IMR-90 (cell line): Measurements from ENCODE around the gene DOCK9. TPM values are rescaled to one million over a fixed set of nuclear protein-coding genes. Genes with fewer than 3 reads are reported as not detected.

Experiments used
- ATAC-seq: fragments of 200-7000 bp; cut with Tn5 transposase; 2 replicates; pipeline ENCODE4 v1.9.1; 2020; ENCODE audit warnings: low read depth, mild to moderate bottlenecking, moderate library complexity
- BruUV-seq: library from RNA; stranded (reverse); fragments of 400-500 nt; replicated peaks from 2 replicates; lab custom pipeline; 2021; lab: Mats Ljungman, UMichigan
- CTCF ChIA-PET: fragments of 300-600 bp; formaldehyde crosslinking; extraction: SDS; loops from one replicate; lab custom pipeline; 2021; ENCODE audit warnings: antibody characterized with exemption; lab: Yijun Ruan, JAX
- POLR2A ChIA-PET: fragments of 300-600 bp; sonication (Branson Sonifier 250); formaldehyde crosslinking; loops from one replicate; lab custom pipeline; 2022; ENCODE audit warnings: antibody characterized with exemption; ENCODE audit not compliant: unreplicated experiment; lab: Charles Lee
- DNase-seq: peaks from one replicate; pipeline ENCODE4 v3.0.0; 2013
- H2AFZ ChIP-seq: replicated peaks from 2 replicates; pipeline ENCODE3; 2013; ENCODE audit warnings: low read length, mild to moderate bottlenecking; ENCODE audit not compliant: poor library complexity
- H2AK5ac ChIP-seq: 2 replicates; pipeline ENCODE4 v1.6.1; 2013; ENCODE audit warnings: low read depth, low read length, inconsistent platforms
- H2AK9ac ChIP-seq: replicated peaks from 2 replicates; pipeline ENCODE3; 2013; ENCODE audit warnings: mild to moderate bottlenecking, low read depth, low read length, moderate library complexity; ENCODE audit not compliant: poor library complexity
- H2BK120ac ChIP-seq: 2 replicates; pipeline ENCODE4 v1.6.1; 2013; ENCODE audit warnings: low read depth, low read length, inconsistent platforms
- H2BK15ac ChIP-seq: 3 replicates; pipeline ENCODE4 v1.6.1; 2013; ENCODE audit warnings: low read depth, low read length, inconsistent platforms
- H2BK20ac ChIP-seq: 2 replicates; pipeline ENCODE4 v1.6.1; 2013; ENCODE audit warnings: low read depth, mild to moderate bottlenecking, inconsistent platforms, low read length, moderate library complexity
- H2BK5ac ChIP-seq: 2 replicates; pipeline ENCODE4 v1.6.1; 2013; ENCODE audit warnings: mild to moderate bottlenecking, low read depth, low read length, inconsistent platforms; ENCODE audit not compliant: poor library complexity, severe bottlenecking
- H3K14ac ChIP-seq: replicated peaks from 2 replicates; pipeline ENCODE4 v1.6.1; 2013; ENCODE audit warnings: low read depth, low read length, inconsistent platforms
- H3K18ac ChIP-seq: 2 replicates; pipeline ENCODE4 v1.6.1; 2013; ENCODE audit warnings: low read depth, low read length, control low read depth
- H3K23ac ChIP-seq: 2 replicates; pipeline ENCODE4 v1.6.1; 2013; ENCODE audit warnings: low read depth, low read length, inconsistent platforms
- H3K27ac ChIP-seq: 2 replicates; pipeline ENCODE4 v1.5.1; 2013; ENCODE audit warnings: mild to moderate bottlenecking, control low read depth, low read length; ENCODE audit not compliant: insufficient read depth
- H3K27me3 ChIP-seq: 2 replicates; pipeline ENCODE4 v1.6.1; 2013; ENCODE audit warnings: low read length; ENCODE audit not compliant: control insufficient read depth, insufficient read depth
- H3K36me3 ChIP-seq: 2 replicates; pipeline ENCODE4 v1.6.1; 2013; ENCODE audit warnings: low read length, mixed read lengths; ENCODE audit not compliant: control insufficient read depth, insufficient read depth
- H3K4ac ChIP-seq: 2 replicates; pipeline ENCODE4 v1.6.1; 2013; ENCODE audit warnings: low read depth, low read length, inconsistent platforms
- H3K4me1 ChIP-seq: 2 replicates; pipeline ENCODE4 v1.6.1; 2013; ENCODE audit warnings: low read length, mixed read lengths; ENCODE audit not compliant: control insufficient read depth, insufficient read depth
- H3K4me2 ChIP-seq: 2 replicates; pipeline ENCODE4 v1.6.1; 2013; ENCODE audit warnings: low read depth, mild to moderate bottlenecking, control low read depth, low read length, moderate library complexity
- H3K4me3 ChIP-seq: 2 replicates; pipeline ENCODE4 v1.5.1; 2013; ENCODE audit warnings: low read depth, mild to moderate bottlenecking, control low read depth, low read length, moderate library complexity; ENCODE audit not compliant: insufficient read depth
- H3K56ac ChIP-seq: 2 replicates; pipeline ENCODE4 v1.6.1; 2013; ENCODE audit warnings: low read length, inconsistent platforms; ENCODE audit not compliant: insufficient read depth; ENCODE audit errors: extremely low read depth
- H3K79me1 ChIP-seq, 2 experiments: 2 replicates each; pipeline ENCODE4 v1.6.1; 2013; ENCODE audit warnings: low read length in 2 of 2, inconsistent platforms in 1 of 2, low read depth in 1 of 2
- H3K9ac ChIP-seq: 2 replicates; pipeline ENCODE4 v1.6.1; 2013; ENCODE audit warnings: low read depth, low read length, control low read depth
- H3K9me1 ChIP-seq: 2 replicates; pipeline ENCODE4 v1.6.1; 2013; ENCODE audit warnings: low read length, inconsistent platforms; ENCODE audit not compliant: insufficient read depth
- H3K9me3 ChIP-seq: 2 replicates; pipeline ENCODE4 v1.6.1; 2013; ENCODE audit warnings: low read length; ENCODE audit not compliant: control insufficient read depth, insufficient read depth
- H4K20me1 ChIP-seq: 2 replicates; pipeline ENCODE4 v1.6.1; 2013; ENCODE audit warnings: low read length, inconsistent platforms; ENCODE audit not compliant: insufficient read depth
- H4K5ac ChIP-seq: 2 replicates; pipeline ENCODE4 v1.6.1; 2013; ENCODE audit warnings: mild to moderate bottlenecking, low read depth, low read length, control low read depth
- H4K8ac ChIP-seq, 2 experiments: 2 replicates each; pipeline ENCODE4 v1.6.1; 2013; ENCODE audit warnings: low read depth in 2 of 2, low read length in 2 of 2, control low read depth in 1 of 2, inconsistent platforms in 1 of 2
- H4K91ac ChIP-seq: 2 replicates; pipeline ENCODE4 v1.6.1; 2013; ENCODE audit warnings: low read depth, low read length, inconsistent platforms; ENCODE audit not compliant: insufficient read depth
- CEBPB ChIP-seq: IDR thresholded peaks from 2 replicates; pipeline ENCODE4 v1.6.1; 2012; ENCODE audit warnings: low read depth, low read length, improper control_type of control experiment
- MAFK ChIP-seq: IDR thresholded peaks from 2 replicates; pipeline ENCODE4 v1.6.1; 2012; ENCODE audit warnings: low read depth, low read length, improper control_type of control experiment
- MXI1 ChIP-seq: IDR thresholded peaks from 2 replicates; pipeline ENCODE4 v1.6.1; 2012; ENCODE audit warnings: low read depth, mild to moderate bottlenecking, low read length, moderate library complexity, borderline replicate concordance
- RAD21 ChIP-seq: IDR thresholded peaks from 2 replicates; pipeline ENCODE4 v1.6.1; 2012; ENCODE audit warnings: low read length, improper control_type of control experiment
- WGBS, 2 experiments: methylation state at CpG; one replicate each; pipeline versions ENCODE4 v1.1.5 to v1.1.7; 2013; ENCODE audit warnings: missing lambda C conversion rate in 2 of 2; ENCODE audit not compliant: insufficient read length in 1 of 2; ENCODE audit errors: extremely low coverage in 2 of 2; 5-methylcytosine and 5-hydroxymethylcytosine counted together
- dilution Hi-C: fragments of 300-500 bp; cut with HindIII; formaldehyde crosslinking; loops from one replicate; pipeline ENCODE4 v1.14.3; 2018; ENCODE audit warnings: low sequenced_read_pairs; ENCODE audit not compliant: unreplicated experiment
- in situ Hi-C: fragments of 300-500 bp; cut with MboI; formaldehyde crosslinking; loops from 3 replicates; pipeline ENCODE4 v1.14.3; 2019; ENCODE audit warnings: low sequenced_read_pairs, inconsistent platforms, mixed read lengths
- intact Hi-C: fragments of 100-400 bp; cut with micrococcal nuclease; formaldehyde crosslinking; loops from 2 replicates; pipeline ENCODE4 v1.10.0; 2022
- polyA plus RNA-seq, 3 experiments: library from polyadenylated mRNA; depleted of rRNA; stranded (reverse); fragments of >200 nt; gene quantifications; 2 replicates each; pipeline ENCODE4 v1.2.3, GENCODE V29; 2012; ENCODE audit warnings: low replicate concordance in 1 of 3
- total RNA-seq: library from RNA; depleted of rRNA; stranded (reverse); fragments of >200 nt; gene quantifications from 2 replicates; pipeline ENCODE4 v1.2.3, GENCODE V29; 2012
- TF ChIP-seq, protein P1 (sequence below): conservative IDR thresholded peaks from 2 replicates; pipeline ENCODE4 v1.5.1; 2012; ENCODE audit warnings: mild to moderate bottlenecking, low read depth, low read length, improper control_type of control experiment

Gene DOCK9
- total and polyA plus RNA-seq, 2 of the 4 experiments (the other 2 are of a cell fraction) = 4.8 to 7.2 TPM

DNA sequence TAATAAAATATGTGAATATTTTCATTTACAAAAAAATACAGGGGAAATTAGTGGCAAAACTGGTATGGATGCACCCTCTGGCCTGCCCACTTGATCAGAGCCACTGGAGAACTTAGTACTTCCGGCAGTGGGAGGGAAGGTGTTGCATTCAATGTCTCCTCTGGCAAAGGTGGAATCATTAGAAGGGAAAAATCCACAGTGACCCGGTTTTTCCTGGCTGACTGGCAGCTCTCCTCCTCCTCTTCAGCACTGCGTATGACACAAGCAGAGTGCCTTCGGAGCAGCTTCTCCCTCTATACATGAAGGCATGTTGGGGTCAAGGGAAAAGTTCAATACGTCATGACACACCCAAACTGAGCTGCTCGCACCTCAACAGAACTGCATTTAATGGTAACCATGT, 123.4 kb downstream of the DOCK9 start:
- TF ChIP-seq RAD21 (no peak), MAFK (no peak), CEBPB (no peak), MXI1 (no peak)
- TF ChIP-seq, protein P1, sequence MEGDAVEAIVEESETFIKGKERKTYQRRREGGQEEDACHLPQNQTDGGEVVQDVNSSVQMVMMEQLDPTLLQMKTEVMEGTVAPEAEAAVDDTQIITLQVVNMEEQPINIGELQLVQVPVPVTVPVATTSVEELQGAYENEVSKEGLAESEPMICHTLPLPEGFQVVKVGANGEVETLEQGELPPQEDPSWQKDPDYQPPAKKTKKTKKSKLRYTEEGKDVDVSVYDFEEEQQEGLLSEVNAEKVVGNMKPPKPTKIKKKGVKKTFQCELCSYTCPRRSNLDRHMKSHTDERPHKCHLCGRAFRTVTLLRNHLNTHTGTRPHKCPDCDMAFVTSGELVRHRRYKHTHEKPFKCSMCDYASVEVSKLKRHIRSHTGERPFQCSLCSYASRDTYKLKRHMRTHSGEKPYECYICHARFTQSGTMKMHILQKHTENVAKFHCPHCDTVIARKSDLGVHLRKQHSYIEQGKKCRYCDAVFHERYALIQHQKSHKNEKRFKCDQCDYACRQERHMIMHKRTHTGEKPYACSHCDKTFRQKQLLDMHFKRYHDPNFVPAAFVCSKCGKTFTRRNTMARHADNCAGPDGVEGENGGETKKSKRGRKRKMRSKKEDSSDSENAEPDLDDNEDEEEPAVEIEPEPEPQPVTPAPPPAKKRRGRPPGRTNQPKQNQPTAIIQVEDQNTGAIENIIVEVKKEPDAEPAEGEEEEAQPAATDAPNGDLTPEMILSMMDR = no peak
- H2BK15ac ChIP-seq = no peak overlapping the region
- no peaks in the 10 kb centered on the region for H3K79me1 ChIP-seq
- 77% methylated on average over 2 of the region's 6 CpGs; no CpG with 5 or more reads in 1 of the 2 experiments for WGBS, 2 experiments
- H3K4me1 ChIP-seq = no peaks in the 10 kb centered on the region
- no peak overlapping the region for H3K56ac ChIP-seq
- no TSS peak for BruUV-seq
- ChIA-PET POLR2A (no interaction called here), CTCF (no interaction called here)
- no peaks in the 10 kb centered on the region for H3K27me3 ChIP-seq
- peaks cover 9% of the 10 kb centered on the region; the same call in 1 of the 2 replicates for H3K9me1 ChIP-seq
- H3K36me3 ChIP-seq = no peaks in the 10 kb centered on the region
- dilution Hi-C loops (no loop called here), in situ Hi-C loops (no loop called here), intact Hi-C loops (no loop called here)
- H3K4ac ChIP-seq = no peak overlapping the region
- no peak overlapping the region for H2AFZ ChIP-seq
- no peaks in the 10 kb centered on the region for H4K20me1 ChIP-seq
- H4K5ac ChIP-seq = no peak overlapping the region
- no peak overlapping the region for H4K8ac ChIP-seq
- ATAC-seq (no peak), DNase-seq (no peak)
- H3K14ac ChIP-seq = no peak overlapping the region
- H2BK5ac ChIP-seq = no peak overlapping the region
- no peaks in the 10 kb centered on the region for H3K9me3 ChIP-seq
- H2BK20ac ChIP-seq = no peak overlapping the region
- no peak overlapping the region for H3K9ac ChIP-seq
- H4K91ac ChIP-seq = no peak overlapping the region
- H2BK120ac ChIP-seq = no peak overlapping the region
- H3K23ac ChIP-seq = no peak overlapping the region
- H3K4me2 ChIP-seq = no peak overlapping the region
- no peak overlapping the region for H3K4me3 ChIP-seq
- no peak overlapping the region for H3K18ac ChIP-seq
- H2AK5ac ChIP-seq = no peak overlapping the region
- no peak overlapping the region for H3K27ac ChIP-seq
- H2AK9ac ChIP-seq = no peak overlapping the region
